HEK293 (cell line): ENCODE results near the gene ZFPL1.
A peak's percentile ranks its signal among the peaks of the same experiment; 100 is the strongest.

ENCODE experiments used
- CTCF ChIA-PET: fragments of 350-600 bp; formaldehyde crosslinking; extraction: SDS; loops from one replicate; lab custom pipeline; 2021; ENCODE audit warnings: antibody characterized with exemption; lab: Yijun Ruan, JAX
- POLR2A ChIA-PET: fragments of 300-600 bp; formaldehyde crosslinking; extraction: SDS; loops from one replicate; lab custom pipeline; 2020; ENCODE audit warnings: antibody characterized with exemption, inconsistent platforms; lab: Yijun Ruan, JAX
- H3K27ac ChIP-seq: fragments of 200-500 bp; sonication (Bioruptor generic); 2 replicates; pipeline ENCODE4 v1.5.1; 2014; ENCODE audit warnings: low read depth, low read length, control low read depth, inconsistent platforms; ENCODE audit errors: extremely low read depth
- H3K36me3 ChIP-seq, 2 experiments: fragments of 200-500 bp in 1 of 2; sonication (Bioruptor generic) in 1 of 2; 1 replicate in 1 of 2; 2 replicates in 1 of 2; pipeline ENCODE4 v1.5.1; 2014 to 2017; ENCODE audit warnings: inconsistent platforms in 2 of 2, low read length in 2 of 2; ENCODE audit not compliant: control insufficient read depth in 2 of 2, insufficient read depth in 1 of 2
- H3K4me1 ChIP-seq: fragments of 200-500 bp; sonication (Bioruptor generic); 2 replicates; pipeline ENCODE4 v1.5.1; 2014; ENCODE audit warnings: mild to moderate bottlenecking, low read length, inconsistent platforms; ENCODE audit not compliant: control insufficient read depth, insufficient read depth
- H3K4me3 ChIP-seq: 2 replicates; pipeline ENCODE4 v1.5.1; 2011; ENCODE audit warnings: low read depth, mild to moderate bottlenecking, control low read depth, low read length, moderate library complexity
- H3K9me3 ChIP-seq: fragments of 200-500 bp; sonication (Bioruptor generic); 2 replicates; pipeline ENCODE4 v1.5.1; 2014; ENCODE audit warnings: low read depth, low read length, inconsistent platforms; ENCODE audit not compliant: control insufficient read depth, insufficient read depth
- HOXC10 ChIP-seq: sonication (generic); formaldehyde crosslinking; IDR thresholded peaks from 2 replicates; pipeline ENCODE4 v1.8.1; 2023; ENCODE audit warnings: mild to moderate bottlenecking, missing genetic modification reagents
- MYNN ChIP-seq: fragments of 450-650 bp; formaldehyde crosslinking; IDR thresholded peaks from 2 replicates; pipeline ENCODE4 v1.5.1; 2016; ENCODE audit warnings: missing biosample characterization, missing genetic modification characterization, borderline replicate concordance
- PRDM1 ChIP-seq: fragments of 450-650 bp; formaldehyde crosslinking; IDR thresholded peaks from 2 replicates; pipeline ENCODE4; 2016; ENCODE audit warnings: missing biosample characterization, missing genetic modification characterization
- PRDM10 ChIP-seq: fragments of 450-650 bp; formaldehyde crosslinking; IDR thresholded peaks from 2 replicates; pipeline ENCODE4 v1.5.1; 2016; ENCODE audit warnings: missing biosample characterization, missing genetic modification characterization
- PRDM2 ChIP-seq: fragments of 450-650 bp; formaldehyde crosslinking; IDR thresholded peaks from 2 replicates; pipeline ENCODE4 v1.5.1; 2016; ENCODE audit warnings: missing biosample characterization, missing genetic modification characterization, borderline replicate concordance
- SALL2 ChIP-seq: fragments of 450-650 bp; formaldehyde crosslinking; IDR thresholded peaks from 2 replicates; pipeline ENCODE4 v1.5.0; 2017; ENCODE audit warnings: missing biosample characterization, mild to moderate bottlenecking, missing genetic modification characterization, borderline replicate concordance
- ZNF132 ChIP-seq: fragments of 450-650 bp; formaldehyde crosslinking; IDR thresholded peaks from 2 replicates; pipeline ENCODE4 v1.5.1; 2017; ENCODE audit warnings: missing biosample characterization, missing genetic modification characterization, borderline replicate concordance
- ZNF366 ChIP-seq: fragments of 450-650 bp; formaldehyde crosslinking; conservative IDR thresholded peaks from 2 replicates; pipeline ENCODE4 v1.5.1; 2016; ENCODE audit warnings: missing biosample characterization, missing genetic modification characterization
- ZNF404 ChIP-seq: fragments of 450-650 bp; formaldehyde crosslinking; IDR thresholded peaks from 2 replicates; pipeline ENCODE4 v1.5.1; 2017; ENCODE audit warnings: missing biosample characterization, missing genetic modification characterization
- ZNF473 ChIP-seq: fragments of 450-650 bp; formaldehyde crosslinking; IDR thresholded peaks from 2 replicates; pipeline ENCODE4 v1.5.1; 2017; ENCODE audit warnings: missing biosample characterization, missing genetic modification characterization
- ZNF610 ChIP-seq: fragments of 450-650 bp; formaldehyde crosslinking; IDR thresholded peaks from 2 replicates; pipeline ENCODE4 v1.5.1; 2016; ENCODE audit warnings: missing biosample characterization, missing genetic modification characterization, borderline replicate concordance
- ZNF692 ChIP-seq: fragments of 450-650 bp; formaldehyde crosslinking; IDR thresholded peaks from 2 replicates; pipeline ENCODE4 v1.5.1; 2016; ENCODE audit warnings: missing biosample characterization, missing genetic modification characterization
- ZNF701 ChIP-seq: fragments of 450-650 bp; formaldehyde crosslinking; IDR thresholded peaks from 2 replicates; pipeline ENCODE4 v1.5.1; 2016; ENCODE audit warnings: missing biosample characterization, missing genetic modification characterization
- ZNF768 ChIP-seq: fragments of 450-650 bp; formaldehyde crosslinking; IDR thresholded peaks from 2 replicates; pipeline ENCODE4 v1.5.1; 2018; ENCODE audit warnings: missing biosample characterization, mild to moderate bottlenecking, missing genetic modification characterization
- ZNF791 ChIP-seq: fragments of 450-650 bp; formaldehyde crosslinking; IDR thresholded peaks from 2 replicates; pipeline ENCODE4 v1.5.1; 2016; ENCODE audit warnings: missing biosample characterization, missing genetic modification characterization
- ZNF830 ChIP-seq: fragments of 450-650 bp; IDR thresholded peaks from 2 replicates; pipeline ENCODE4 v1.5.0; 2018; ENCODE audit warnings: missing biosample characterization, missing genetic modification characterization, low read depth, mild to moderate bottlenecking, moderate library complexity
- ZSCAN18 ChIP-seq: fragments of 450-650 bp; formaldehyde crosslinking; IDR thresholded peaks from 2 replicates; pipeline ENCODE4 v1.5.1; 2016; ENCODE audit warnings: missing biosample characterization, missing genetic modification characterization

The ZFPL1 gene

GRCh38 chr11:65053827-65054508 is 30.1 kb upstream of the ZFPL1 start (continued):
- no peak for TF ChIP-seq PRDM2
- no peak for TF ChIP-seq HOXC10 (CRISPR knock-in tag)
- TF ChIP-seq ZNF132 (tag by site-specific recombination): no peak
- no peak for TF ChIP-seq ZNF701

GRCh38 chr11:65055538-65055937 is 28.5 kb upstream of the ZFPL1 start:
- POLR2A ChIA-PET: no interaction called here
- CTCF ChIA-PET: no interaction called here
- TF ChIP-seq ZNF830 (no peak), ZNF366 (0 out of 2 replicates have a peak, but pooled peaks have one; percentile 22), PRDM1 (peak; percentile 95)
- TF ChIP-seq, all 188 proteins: peak for 2

GRCh38 chr11:65056999-65057398 is 27.0 kb upstream of the ZFPL1 start:
- H3K27ac ChIP-seq: no peak overlapping the region
- H3K4me3 ChIP-seq: no peak overlapping the region
- H3K9me3 ChIP-seq: no peaks in the 10 kb centered on the region
- TF ChIP-seq ZSCAN18 (tag by site-specific recombination) (no peak), ZNF404 (tag by site-specific recombination) (no peak), SALL2 (tag by site-specific recombination) (no peak), MYNN (tag by site-specific recombination) (no peak), PRDM10 (no peak), ZNF473 (tag by site-specific recombination) (no peak), ZNF768 (tag by site-specific recombination) (no peak), ZNF791 (tag by site-specific recombination) (no peak), ZNF692 (tag by site-specific recombination) (no peak), ZNF610 (tag by site-specific recombination) (no peak)
- ChIA-PET POLR2A (interaction anchor here (0.9 kb wide), 1 partner anchor 16 kb away, joined by 5 read pairs; the partner anchor contains the start of gene SAC3D1), CTCF (interaction anchor here (0.6 kb wide), 1 partner anchor 7 kb away, joined by 5 read pairs; no protein-coding TSS in a partner anchor)
- H3K36me3 ChIP-seq: no peaks in the 10 kb centered on the region
- H3K4me1 ChIP-seq: no peaks in the 10 kb centered on the region

More at GRCh38 chr11:65055538-65055937, 28.5 kb upstream of the ZFPL1 start:
- Histone ChIP-seq H3K9me3 (no peaks in the 10 kb centered on the region), H3K4me1 (no peaks in the 10 kb centered on the region), H3K36me3 (no peaks in the 10 kb centered on the region), H3K27ac (no peak overlapping the region), H3K4me3 (no peak overlapping the region)
